ENCODE measurements around the gene BCR.

The BCR gene

DNA sequence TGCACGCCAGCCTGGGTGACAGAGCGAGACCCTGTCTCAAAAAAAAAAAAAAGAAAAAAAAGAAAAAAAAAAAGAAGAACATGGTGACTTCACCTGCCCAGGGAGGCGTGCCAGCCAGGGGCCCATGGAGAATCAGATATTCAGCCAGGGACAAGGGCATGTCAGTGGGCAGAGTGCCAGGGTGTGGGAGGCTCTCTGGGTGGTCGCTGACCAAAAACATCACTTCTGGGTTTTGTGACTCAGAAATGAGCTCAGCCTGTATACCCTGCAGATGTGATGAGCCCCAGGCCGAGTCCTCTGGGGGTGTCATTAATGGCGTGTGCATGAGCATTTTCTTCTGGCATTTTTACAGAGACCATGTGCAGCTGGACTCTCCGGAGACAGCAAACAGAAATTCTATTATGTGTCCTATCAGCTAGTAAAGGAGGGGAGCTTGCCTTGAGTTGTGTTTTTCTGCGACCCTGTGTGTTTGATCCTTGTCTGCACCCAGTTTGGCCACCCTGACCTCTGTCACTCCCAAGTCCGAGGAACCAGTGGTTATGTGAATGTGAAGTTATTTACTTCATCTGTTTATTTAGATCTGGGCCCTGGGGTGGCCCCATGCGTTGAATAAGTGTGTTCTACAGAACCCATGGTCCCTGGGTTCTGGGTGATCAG lies 53.6 kb downstream of the BCR start:
- no peak for FAIRE-seq

GRCh38 chr22:23234409-23235161 lies 54.3 kb downstream of the BCR start:
- FAIRE-seq = no peak

DNA sequence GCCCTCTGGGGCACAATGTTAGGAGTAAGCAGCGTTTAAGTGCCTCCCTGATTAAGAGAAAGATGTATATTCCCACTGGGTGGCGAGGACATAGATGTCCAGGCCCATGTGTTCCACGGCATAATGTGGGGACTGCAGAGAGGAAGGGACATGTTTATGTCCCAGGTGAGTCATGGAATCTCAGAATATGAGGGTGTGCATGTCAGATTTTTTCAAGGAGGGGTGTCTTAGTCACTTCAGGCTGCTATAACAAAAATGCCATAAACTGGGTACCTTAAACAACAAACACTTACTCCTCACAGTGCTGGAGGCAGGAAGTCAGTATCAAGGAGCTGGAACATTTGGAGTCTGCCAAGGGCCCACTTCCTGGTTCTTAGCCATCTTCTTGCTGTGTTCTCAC lies 55.1 kb downstream of the BCR start:
- FAIRE-seq = no peak

- no peak for FAIRE-seq
Observed at GRCh38 chr22:23236026-23236425, 55.7 kb downstream of the BCR start.

- no peak for FAIRE-seq
Observed at GRCh38 chr22:23236440-23237184, 56.3 kb downstream of the BCR start.

GRCh38 chr22:23237201-23237798 lies 57.0 kb downstream of the BCR start:
- FAIRE-seq = no peak

- no peak for FAIRE-seq
Observed at GRCh38 chr22:23237841-23238240, 57.5 kb downstream of the BCR start.

GRCh38 chr22:23238707-23239106 lies 58.4 kb downstream of the BCR start:
- FAIRE-seq = no peak

DNA sequence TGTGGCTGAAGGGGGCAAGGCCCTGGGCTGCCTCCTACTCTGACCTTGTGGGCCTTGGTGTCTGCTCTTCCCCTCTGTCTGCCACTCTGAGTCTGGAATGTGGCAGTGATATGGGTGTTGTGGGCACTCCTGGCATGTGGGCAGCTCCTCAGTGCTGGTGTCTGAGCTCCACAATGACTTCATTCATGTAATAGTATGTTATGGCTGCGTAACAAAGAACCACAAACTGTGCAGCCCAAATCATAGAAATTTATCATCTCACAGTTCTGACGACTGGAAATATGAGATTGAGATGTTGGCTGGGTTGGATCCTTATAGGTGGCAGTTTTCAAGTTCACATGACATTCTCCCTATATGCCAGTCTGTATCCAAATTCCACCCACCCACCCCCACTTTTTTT lies 59.1 kb downstream of the BCR start:
- FAIRE-seq = no peak

- FAIRE-seq = no peak
Observed at GRCh38 chr22:23240639-23241389, 60.5 kb downstream of the BCR start.

DNA sequence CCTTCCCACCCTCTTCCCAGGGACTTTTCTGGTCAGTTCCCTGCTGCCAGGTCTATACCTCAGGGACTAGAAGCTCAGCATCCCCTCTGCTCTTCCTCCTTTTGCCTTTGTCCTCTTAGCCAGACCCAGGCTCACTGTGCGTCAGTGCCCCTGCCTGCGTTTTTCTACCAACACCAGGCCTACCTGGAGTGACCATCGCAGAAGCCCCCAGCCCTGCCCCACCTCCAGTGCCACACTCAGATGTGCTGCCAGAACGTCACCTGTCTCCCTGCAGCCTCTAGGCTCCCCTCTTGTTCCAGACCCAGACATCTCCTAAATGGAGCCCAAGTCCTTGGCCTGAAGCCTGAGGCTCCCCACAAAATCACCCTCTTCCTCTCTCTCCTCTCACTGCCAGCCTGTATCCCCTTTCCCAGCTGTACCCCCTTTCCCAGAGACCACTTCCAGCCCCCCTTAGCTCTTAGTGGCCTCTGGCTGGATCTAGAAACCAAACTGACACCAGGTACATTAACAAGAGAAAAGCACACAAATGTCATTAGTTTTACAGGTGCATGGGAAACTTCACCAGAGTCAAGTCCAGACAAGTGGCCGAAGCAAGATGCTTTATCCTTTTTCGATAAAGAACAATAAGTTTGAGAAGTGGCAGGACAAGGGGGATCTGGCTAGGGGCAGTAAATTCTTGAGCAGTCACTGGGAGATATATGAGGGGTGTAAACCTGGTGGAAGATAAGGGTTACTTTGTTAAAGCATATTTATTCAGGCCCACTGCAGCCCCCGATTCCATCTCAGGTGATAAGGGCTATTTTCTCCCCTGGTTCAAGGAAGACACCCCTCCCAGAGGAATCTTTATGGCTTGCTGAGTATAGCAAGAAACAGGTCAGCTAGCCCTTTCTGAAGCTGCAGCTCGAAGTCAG lies 61.5 kb downstream of the BCR start:
- FAIRE-seq = no peak

- no peak for FAIRE-seq
Observed at GRCh38 chr22:23242473-23243001, 62.2 kb downstream of the BCR start.

DNA sequence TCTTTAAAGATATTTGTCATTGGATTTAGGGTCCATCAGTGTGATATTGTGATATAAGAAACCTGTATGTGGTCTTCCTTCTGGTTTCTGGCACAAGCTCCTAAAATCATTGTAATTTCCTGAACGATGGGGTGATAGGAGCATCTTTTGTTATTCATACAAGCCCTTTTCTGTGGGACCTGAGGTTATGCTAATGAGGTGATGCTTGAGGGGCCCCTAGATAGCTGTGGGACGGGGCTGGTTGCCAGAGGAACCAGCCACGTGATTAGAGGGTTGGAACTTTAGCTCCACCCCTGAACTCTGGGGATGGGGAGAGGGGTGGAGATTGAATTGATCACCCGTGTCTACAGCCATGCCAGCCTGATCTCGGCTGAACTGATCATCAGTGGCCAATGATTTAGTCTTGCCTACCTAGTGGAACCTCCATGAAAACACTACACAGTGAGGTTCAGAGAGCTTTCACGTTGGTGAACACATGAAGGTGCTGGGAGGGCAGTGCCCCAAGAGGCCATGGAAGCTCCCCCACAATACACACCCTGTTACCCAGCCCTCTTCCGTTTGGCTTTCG lies 62.8 kb downstream of the BCR start:
- no peak for FAIRE-seq

DNA sequence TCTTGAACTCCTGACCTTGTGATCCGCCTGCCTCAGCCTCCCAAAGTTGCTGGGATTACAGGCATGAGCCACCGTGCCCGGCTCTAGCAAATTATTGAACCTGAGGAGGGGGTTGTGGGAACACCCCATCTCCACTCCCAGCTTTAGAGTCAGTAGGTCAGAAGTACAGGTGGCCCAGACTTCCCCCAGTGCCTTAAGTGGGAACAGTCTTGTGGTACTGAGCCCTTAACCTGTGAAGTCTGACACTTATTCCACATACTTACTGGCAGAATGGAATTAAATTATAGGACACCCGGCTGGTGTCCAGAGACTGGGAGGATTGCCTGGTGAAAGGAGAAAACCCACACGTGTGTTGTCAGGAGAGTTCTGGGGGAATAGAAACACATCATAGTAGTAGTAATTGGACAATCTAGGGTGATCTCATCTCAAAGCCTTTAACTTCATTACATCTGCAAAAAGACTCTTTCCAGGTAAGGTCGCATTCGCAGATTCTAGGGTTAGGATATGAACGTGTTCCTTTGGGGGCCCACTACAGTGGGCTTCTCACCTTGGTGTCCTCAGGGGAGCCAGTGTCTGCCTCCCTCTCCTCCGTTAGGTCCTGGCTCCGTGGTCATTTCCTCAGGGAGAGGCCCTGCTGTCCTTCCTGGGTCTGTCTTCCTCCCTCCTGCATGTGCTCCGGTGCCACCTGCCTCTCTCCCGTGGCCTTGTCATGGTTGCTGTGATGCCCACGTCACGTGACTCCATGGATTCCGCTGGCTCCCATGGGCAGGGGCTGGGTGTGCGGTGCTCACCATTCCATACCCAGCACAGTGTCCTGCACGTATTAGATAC lies 63.8 kb downstream of the BCR start:
- no peak for FAIRE-seq

- no peak for FAIRE-seq
Observed at GRCh38 chr22:23244690-23245044, 64.4 kb downstream of the BCR start.

DNA sequence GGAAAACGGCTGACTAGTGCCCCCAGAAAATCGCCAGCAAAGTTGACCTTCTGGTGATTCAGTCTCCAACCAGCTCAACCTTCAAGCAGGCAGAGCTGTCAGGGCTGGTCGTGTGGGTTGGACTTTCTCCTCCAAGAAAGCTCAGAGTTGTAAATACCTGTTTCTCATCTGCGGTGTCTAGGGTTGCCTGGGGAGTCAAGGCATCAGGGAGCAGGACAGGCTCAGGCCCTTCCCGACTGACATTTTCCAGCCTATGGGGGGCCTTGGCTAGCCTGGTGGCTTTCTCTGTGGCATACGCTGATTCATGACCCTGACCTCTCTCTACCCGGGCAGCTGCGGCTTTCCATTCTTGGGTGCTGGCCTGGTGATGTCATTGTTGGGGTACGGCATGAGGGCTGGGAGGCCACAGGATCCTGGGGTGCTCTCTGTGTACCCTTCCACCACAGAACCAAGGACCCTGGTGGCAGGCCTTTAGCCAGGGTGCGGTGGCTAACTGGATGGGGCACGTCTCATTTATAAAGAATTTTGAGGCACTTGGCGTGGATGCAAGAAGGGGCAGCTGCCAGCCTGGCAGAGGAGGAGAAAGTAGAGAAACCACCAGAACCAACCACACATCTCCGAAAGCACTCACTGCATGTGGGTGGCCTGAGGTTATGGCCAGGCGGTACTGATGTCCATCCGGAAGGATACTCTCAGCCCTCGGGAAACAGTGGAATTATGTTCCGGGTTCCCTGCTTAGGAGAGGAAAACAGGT lies 64.9 kb downstream of the BCR start:
- FAIRE-seq = no peak

GRCh38 chr22:23245799-23246136 lies 65.5 kb downstream of the BCR start:
- no peak for FAIRE-seq

DNA sequence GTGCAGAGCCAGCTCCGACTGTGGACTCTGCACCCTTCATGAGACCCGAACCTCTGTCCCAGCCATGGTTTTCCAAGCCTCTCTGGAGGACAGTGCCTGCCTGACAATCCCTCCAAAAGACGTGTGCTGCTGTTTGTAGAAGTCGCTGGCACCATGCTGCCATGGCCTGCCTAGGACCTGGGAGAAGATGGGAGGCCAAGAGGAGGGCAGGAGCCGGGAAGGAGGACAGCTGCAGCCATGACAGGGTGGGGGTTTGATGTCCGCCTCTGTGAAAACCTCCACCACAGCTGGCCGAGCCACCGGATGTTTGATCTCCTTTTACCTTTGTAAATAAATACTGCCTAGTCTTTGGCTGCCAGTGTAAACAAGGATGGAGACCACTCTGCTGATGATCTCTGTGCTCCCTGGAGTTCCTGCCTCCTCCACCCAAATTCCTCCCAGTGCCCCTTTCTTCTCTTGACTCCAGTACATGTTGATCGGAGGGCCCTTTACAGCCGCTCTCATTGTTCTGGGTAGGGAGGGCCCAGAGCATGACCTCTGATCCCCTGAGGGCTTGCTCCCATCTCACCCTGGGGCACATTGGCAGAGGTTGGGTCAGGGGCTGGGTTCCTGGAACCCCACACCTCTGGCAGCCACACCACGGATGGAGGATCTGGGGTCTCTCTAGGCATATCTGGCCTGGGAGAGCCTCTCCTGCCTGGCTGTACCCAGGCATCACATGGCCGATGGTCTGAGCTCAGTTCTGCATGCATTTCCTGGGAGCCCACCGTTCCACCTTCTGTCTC lies 66.9 kb downstream of the BCR start:
- FAIRE-seq = no peak

DNA sequence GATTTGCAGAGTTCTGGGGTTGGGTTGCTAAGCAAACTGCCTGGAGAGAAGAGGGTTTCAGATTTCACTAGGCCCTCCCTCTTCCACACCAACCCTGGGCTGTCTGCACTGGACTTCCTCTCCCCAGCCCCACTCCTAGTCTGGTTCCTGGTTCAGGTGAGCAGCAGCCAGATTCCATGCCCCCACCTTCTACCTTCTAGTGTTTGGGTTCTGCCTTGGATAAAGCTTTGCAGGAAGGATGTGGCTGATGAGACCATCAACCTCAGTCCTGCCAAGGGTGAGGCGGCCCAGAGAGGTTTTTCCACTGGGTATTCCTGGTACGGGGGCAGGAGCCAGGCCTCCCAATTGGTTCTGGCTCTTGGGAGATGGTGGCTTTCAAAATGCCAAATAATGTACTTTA lies 68.3 kb downstream of the BCR start:
- FAIRE-seq = no peak
